ENCODE results near the gene KNDC1.

KNDC1 gene

DNA sequence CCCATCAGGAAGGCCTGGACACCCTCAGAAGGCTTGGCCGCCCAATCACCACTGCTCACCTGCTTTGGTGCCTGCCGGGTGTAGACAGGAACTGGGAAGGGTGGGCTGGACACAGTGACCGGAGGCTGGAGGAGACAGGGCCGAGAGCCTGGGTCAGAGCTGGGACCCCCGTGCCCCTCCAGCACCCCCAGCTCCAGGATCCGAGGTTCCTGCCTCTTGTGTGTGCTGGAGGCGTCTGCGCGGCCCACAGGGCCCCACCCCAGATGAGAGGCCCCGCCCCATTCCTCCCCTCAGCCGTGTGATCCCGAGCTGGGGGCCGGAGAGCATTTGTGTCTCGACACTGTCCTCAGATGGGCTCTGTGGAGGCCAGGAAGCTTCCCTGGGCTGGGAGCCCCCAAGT lies 107.3 kb downstream of the KNDC1 start:
- Histone ChIP-seq H3K4me3 (ENCODE audit: low read length in 2 of 2) (no peak overlapping the region), H2BK12ac (ENCODE audit: low read length) (no peak overlapping the region), H3K14ac (ENCODE audit: low read length) (no peak overlapping the region), H2BK120ac (ENCODE audit: low read depth, low read length) (no peak overlapping the region), H2BK5ac (ENCODE audit: low read length) (peak overlapping the region; percentile 82), H3K4me2 (ENCODE audit: insufficient read depth, low read length, poor library complexity, severe bottlenecking) (no peak overlapping the region), H2AK5ac (ENCODE audit: low read depth, low read length) (no peak overlapping the region), H4K91ac (ENCODE audit: low read depth, low read length, poor library complexity) (no peak overlapping the region), H2BK15ac (ENCODE audit: low read length) (peak overlapping the region; percentile 94), H3K9me3 (replicated peaks in 1 of 2; ENCODE audit: control insufficient read depth in 2 of 2, insufficient read depth in 1 of 2, low read depth in 1 of 2, low read length in 2 of 2) (no peaks in the 10 kb centered on the region), H3K23ac (ENCODE audit: low read depth, low read length, poor library complexity) (no peak overlapping the region), H3K27ac (replicated peaks; ENCODE audit: low read length) (no peak overlapping the region), H2AFZ (ENCODE audit: low read length) (no peak overlapping the region), H3K9ac (ENCODE audit: low read depth, low read length, poor library complexity) (no peak overlapping the region), H3K4ac (ENCODE audit: low read length) (no peak overlapping the region), H3K36me3 (replicated peaks in 1 of 2; ENCODE audit: control insufficient read depth in 2 of 2, insufficient read depth in 2 of 2, low read length in 2 of 2) (no peaks in the 10 kb centered on the region), H3K4me1 (ENCODE audit: control insufficient read depth in 2 of 2, insufficient read depth in 1 of 2, low read depth in 1 of 2, low read length in 2 of 2) (peaks cover 6 to 13% of the 10 kb centered on the region in 2 donors), H3K27me3 (ENCODE audit: control insufficient read depth in 3 of 3, insufficient read depth in 3 of 3, low read depth in 1 of 3, low read length in 3 of 3) (peaks cover 0 to 5% (median 0%) of the 10 kb centered on the region in 3 experiments), H3K79me1 (ENCODE audit: low read depth, low read length) (peaks cover 2% of the 10 kb centered on the region), H4K8ac (ENCODE audit: low read depth, low read length) (peak overlapping the region; percentile 65), H3K18ac (ENCODE audit: low read length) (no peak overlapping the region)
- no CpG with 5 or more reads among the region's 14 CpGs for WGBS, 2 donors (ENCODE audit: extremely low coverage in 2 of 2, insufficient read length in 2 of 2, insufficient replicate concordance in 1 of 2)
- no peak for DNase-seq (ENCODE audit: low spot score)

DNA sequence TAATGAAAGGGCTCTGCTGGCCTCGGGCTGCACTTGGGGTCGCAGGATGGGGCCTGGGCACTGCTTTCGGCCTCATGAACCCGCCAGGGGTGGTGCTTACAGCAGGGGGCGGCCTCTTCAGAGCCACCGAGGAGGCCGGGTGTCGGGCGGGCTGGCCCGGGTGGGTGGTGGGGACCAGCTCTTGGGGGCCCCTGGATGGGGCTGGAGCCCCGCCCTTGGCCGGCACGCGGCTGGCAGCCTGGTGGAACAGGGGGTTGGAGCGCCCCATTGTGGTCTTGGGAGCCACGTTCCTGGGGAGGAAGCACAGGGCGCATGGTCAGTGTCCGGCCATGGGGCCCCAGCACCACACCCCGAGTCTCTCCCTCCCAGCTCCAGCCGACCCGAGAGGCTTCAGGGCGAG lies 107.8 kb downstream of the KNDC1 start:
- no CpG with 5 or more reads among the region's 22 CpGs for WGBS, 2 donors (ENCODE audit: extremely low coverage in 2 of 2, insufficient read length in 2 of 2, insufficient replicate concordance in 1 of 2)
- H4K91ac ChIP-seq (ENCODE audit: low read depth, low read length, poor library complexity), result no peak overlapping the region
- H3K18ac ChIP-seq (ENCODE audit: low read length), result no peak overlapping the region
- H3K4me1 ChIP-seq (ENCODE audit: control insufficient read depth in 2 of 2, insufficient read depth in 1 of 2, low read depth in 1 of 2, low read length in 2 of 2), result peaks cover under 1 to 7% of the 10 kb centered on the region in 2 donors
- no peak overlapping the region for H3K4me3 ChIP-seq (ENCODE audit: low read length in 2 of 2)
- H3K27ac ChIP-seq (replicated peaks; ENCODE audit: low read length), result no peak overlapping the region
- peak overlapping the region; percentile 82 for H3K14ac ChIP-seq (ENCODE audit: low read length)
- H2AFZ ChIP-seq (ENCODE audit: low read length), result no peak overlapping the region
- H2AK5ac ChIP-seq (ENCODE audit: low read depth, low read length), result peak overlapping the region; percentile 94
- H2BK5ac ChIP-seq (ENCODE audit: low read length), result peak overlapping the region; percentile 75
- no peaks in the 10 kb centered on the region for H3K9me3 ChIP-seq (replicated peaks in 1 of 2; ENCODE audit: control insufficient read depth in 2 of 2, insufficient read depth in 1 of 2, low read depth in 1 of 2, low read length in 2 of 2)
- H3K23ac ChIP-seq (ENCODE audit: low read depth, low read length, poor library complexity), result peak overlapping the region; percentile 31
- H3K4ac ChIP-seq (ENCODE audit: low read length), result peak overlapping the region; percentile 76
- H2BK120ac ChIP-seq (ENCODE audit: low read depth, low read length), result no peak overlapping the region
- no peak overlapping the region for H2BK12ac ChIP-seq (ENCODE audit: low read length)
- no peak overlapping the region for H2BK15ac ChIP-seq (ENCODE audit: low read length)
- DNase-seq (ENCODE audit: low spot score), result no peak
- peaks cover 2% of the 10 kb centered on the region for H3K79me1 ChIP-seq (ENCODE audit: low read depth, low read length)
- no peak overlapping the region for H3K9ac ChIP-seq (ENCODE audit: low read depth, low read length, poor library complexity)
- H4K8ac ChIP-seq (ENCODE audit: low read depth, low read length), result no peak overlapping the region
- no peaks in the 10 kb centered on the region for H3K36me3 ChIP-seq (replicated peaks in 1 of 2; ENCODE audit: control insufficient read depth in 2 of 2, insufficient read depth in 2 of 2, low read length in 2 of 2)
- H3K27me3 ChIP-seq (ENCODE audit: control insufficient read depth in 3 of 3, insufficient read depth in 3 of 3, low read depth in 1 of 3, low read length in 3 of 3), result peaks cover 0 to under 1% (median 0%) of the 10 kb centered on the region in 3 experiments
- no peak overlapping the region for H3K4me2 ChIP-seq (ENCODE audit: insufficient read depth, low read length, poor library complexity, severe bottlenecking)

DNA sequence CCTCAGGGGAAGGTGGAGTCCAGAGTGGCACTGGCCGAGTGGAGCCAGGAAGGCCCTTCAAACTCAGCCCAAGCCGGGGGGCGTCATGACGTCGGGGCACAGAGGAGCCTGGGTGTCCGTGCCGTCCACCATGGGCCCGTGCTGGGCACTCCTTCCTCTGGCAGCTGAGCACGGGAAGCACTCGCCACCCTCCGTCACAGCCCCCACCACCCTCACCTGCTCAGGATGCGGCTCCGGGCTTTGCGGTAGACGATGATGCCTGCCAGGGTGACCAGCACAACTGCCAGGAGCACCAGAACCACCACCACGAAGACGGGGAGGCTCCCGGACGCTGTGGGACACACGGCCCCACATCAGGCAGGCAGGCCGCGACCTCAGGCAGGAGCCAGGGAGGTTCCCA lies 108.5 kb downstream of the KNDC1 start:
- H3K4me2 ChIP-seq (ENCODE audit: insufficient read depth, low read length, poor library complexity, severe bottlenecking), result no peak overlapping the region
- H3K14ac ChIP-seq (ENCODE audit: low read length), result peak overlapping the region; percentile 38
- H2AK5ac ChIP-seq (ENCODE audit: low read depth, low read length), result peak overlapping the region; percentile 94
- H2AFZ ChIP-seq (ENCODE audit: low read length), result no peak overlapping the region
- peak overlapping the region; percentile 41 for H2BK12ac ChIP-seq (ENCODE audit: low read length)
- no peak for DNase-seq (ENCODE audit: low spot score)
- peak overlapping the region; percentile 89 for H2BK15ac ChIP-seq (ENCODE audit: low read length)
- no peaks in the 10 kb centered on the region for H3K27me3 ChIP-seq (ENCODE audit: control insufficient read depth in 3 of 3, insufficient read depth in 3 of 3, low read depth in 1 of 3, low read length in 3 of 3)
- no peak overlapping the region for H3K23ac ChIP-seq (ENCODE audit: low read depth, low read length, poor library complexity)
- no peak overlapping the region for H4K91ac ChIP-seq (ENCODE audit: low read depth, low read length, poor library complexity)
- peak overlapping the region; percentile 23 for H3K4ac ChIP-seq (ENCODE audit: low read length)
- peak overlapping the region; percentile 64 for H3K18ac ChIP-seq (ENCODE audit: low read length)
- no peak overlapping the region for H2BK5ac ChIP-seq (ENCODE audit: low read length)
- no peak overlapping the region for H3K9ac ChIP-seq (ENCODE audit: low read depth, low read length, poor library complexity)
- H2BK120ac ChIP-seq (ENCODE audit: low read depth, low read length), result no peak overlapping the region
- H4K8ac ChIP-seq (ENCODE audit: low read depth, low read length), result no peak overlapping the region
- peaks cover 0 to 1% of the 10 kb centered on the region in 2 donors for H3K4me1 ChIP-seq (ENCODE audit: control insufficient read depth in 2 of 2, insufficient read depth in 1 of 2, low read depth in 1 of 2, low read length in 2 of 2)
- no peak overlapping the region for H3K27ac ChIP-seq (replicated peaks; ENCODE audit: low read length)
- peaks cover 2% of the 10 kb centered on the region for H3K79me1 ChIP-seq (ENCODE audit: low read depth, low read length)
- no peaks in the 10 kb centered on the region for H3K36me3 ChIP-seq (replicated peaks in 1 of 2; ENCODE audit: control insufficient read depth in 2 of 2, insufficient read depth in 2 of 2, low read length in 2 of 2)
- no peak overlapping the region for H3K4me3 ChIP-seq (ENCODE audit: low read length in 2 of 2)
- no CpG with 5 or more reads among the region's 22 CpGs for WGBS, 2 donors (ENCODE audit: extremely low coverage in 2 of 2, insufficient read length in 2 of 2, insufficient replicate concordance in 1 of 2)
- H3K9me3 ChIP-seq (replicated peaks in 1 of 2; ENCODE audit: control insufficient read depth in 2 of 2, insufficient read depth in 1 of 2, low read depth in 1 of 2, low read length in 2 of 2), result no peaks in the 10 kb centered on the region

DNA sequence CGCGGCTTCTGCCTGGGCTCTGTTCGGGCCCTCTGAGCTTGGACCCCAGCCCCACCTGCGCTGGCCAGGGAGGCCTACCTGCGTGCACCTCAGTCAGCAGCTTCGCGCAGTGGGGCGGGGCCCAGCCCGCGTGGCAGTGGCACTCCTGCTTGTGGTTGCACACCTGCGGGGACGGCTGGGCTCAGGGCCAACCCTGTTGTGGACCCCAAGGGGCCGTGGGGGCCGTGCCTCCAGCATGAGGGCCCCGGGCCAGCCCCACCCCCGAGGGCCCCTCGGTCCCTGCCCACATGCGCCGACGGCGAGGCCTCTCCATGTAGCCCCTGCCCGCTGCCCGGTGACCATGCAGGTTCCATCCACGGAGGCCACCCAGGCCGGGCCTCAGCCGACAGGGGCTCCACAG lies 109.3 kb downstream of the KNDC1 start:
- no peaks in the 10 kb centered on the region for H3K27me3 ChIP-seq (ENCODE audit: control insufficient read depth in 3 of 3, insufficient read depth in 3 of 3, low read depth in 1 of 3, low read length in 3 of 3)
- no peak overlapping the region for H2BK120ac ChIP-seq (ENCODE audit: low read depth, low read length)
- no peaks in the 10 kb centered on the region for H3K4me1 ChIP-seq (ENCODE audit: control insufficient read depth in 2 of 2, insufficient read depth in 1 of 2, low read depth in 1 of 2, low read length in 2 of 2)
- no CpG with 5 or more reads among the region's 26 CpGs for WGBS, 2 donors (ENCODE audit: extremely low coverage in 2 of 2, insufficient read length in 2 of 2, insufficient replicate concordance in 1 of 2)
- H2BK15ac ChIP-seq (ENCODE audit: low read length), result peak overlapping the region; percentile 89
- peaks cover 2% of the 10 kb centered on the region for H3K79me1 ChIP-seq (ENCODE audit: low read depth, low read length)
- no peak overlapping the region for H3K18ac ChIP-seq (ENCODE audit: low read length)
- H2AK5ac ChIP-seq (ENCODE audit: low read depth, low read length), result peak overlapping the region; percentile 37
- H2BK5ac ChIP-seq (ENCODE audit: low read length), result no peak overlapping the region
- no peak overlapping the region for H3K14ac ChIP-seq (ENCODE audit: low read length)
- H3K23ac ChIP-seq (ENCODE audit: low read depth, low read length, poor library complexity), result peak overlapping the region; percentile 31
- no peak overlapping the region for H4K8ac ChIP-seq (ENCODE audit: low read depth, low read length)
- no peaks in the 10 kb centered on the region for H3K9me3 ChIP-seq (replicated peaks in 1 of 2; ENCODE audit: control insufficient read depth in 2 of 2, insufficient read depth in 1 of 2, low read depth in 1 of 2, low read length in 2 of 2)
- H3K36me3 ChIP-seq (replicated peaks in 1 of 2; ENCODE audit: control insufficient read depth in 2 of 2, insufficient read depth in 2 of 2, low read length in 2 of 2), result no peaks in the 10 kb centered on the region
- H2AFZ ChIP-seq (ENCODE audit: low read length), result no peak overlapping the region
- no peak overlapping the region for H3K4me2 ChIP-seq (ENCODE audit: insufficient read depth, low read length, poor library complexity, severe bottlenecking)
- H2BK12ac ChIP-seq (ENCODE audit: low read length), result peak overlapping the region; percentile 22
- H3K27ac ChIP-seq (replicated peaks; ENCODE audit: low read length), result no peak overlapping the region
- DNase-seq (ENCODE audit: low spot score), result no peak
- no peak overlapping the region for H3K4me3 ChIP-seq (ENCODE audit: low read length in 2 of 2)
- H3K4ac ChIP-seq (ENCODE audit: low read length), result no peak overlapping the region
- no peak overlapping the region for H4K91ac ChIP-seq (ENCODE audit: low read depth, low read length, poor library complexity)
- no peak overlapping the region for H3K9ac ChIP-seq (ENCODE audit: low read depth, low read length, poor library complexity)

Data from neuronal stem cell (in vitro differentiated cells).